AG08396 (cell line): ENCODE results near the gene ZFYVE28.

ENCODE experiments used
- DNase-seq: peaks from one replicate; pipeline ENCODE4 v3.0.0; 2012; ENCODE audit warnings: low spot score, mixed read lengths

The ZFYVE28 gene

GRCh38 chr4:2303121-2303685 is 115.2 kb downstream of the ZFYVE28 start:
- no peak for DNase-seq

DNA sequence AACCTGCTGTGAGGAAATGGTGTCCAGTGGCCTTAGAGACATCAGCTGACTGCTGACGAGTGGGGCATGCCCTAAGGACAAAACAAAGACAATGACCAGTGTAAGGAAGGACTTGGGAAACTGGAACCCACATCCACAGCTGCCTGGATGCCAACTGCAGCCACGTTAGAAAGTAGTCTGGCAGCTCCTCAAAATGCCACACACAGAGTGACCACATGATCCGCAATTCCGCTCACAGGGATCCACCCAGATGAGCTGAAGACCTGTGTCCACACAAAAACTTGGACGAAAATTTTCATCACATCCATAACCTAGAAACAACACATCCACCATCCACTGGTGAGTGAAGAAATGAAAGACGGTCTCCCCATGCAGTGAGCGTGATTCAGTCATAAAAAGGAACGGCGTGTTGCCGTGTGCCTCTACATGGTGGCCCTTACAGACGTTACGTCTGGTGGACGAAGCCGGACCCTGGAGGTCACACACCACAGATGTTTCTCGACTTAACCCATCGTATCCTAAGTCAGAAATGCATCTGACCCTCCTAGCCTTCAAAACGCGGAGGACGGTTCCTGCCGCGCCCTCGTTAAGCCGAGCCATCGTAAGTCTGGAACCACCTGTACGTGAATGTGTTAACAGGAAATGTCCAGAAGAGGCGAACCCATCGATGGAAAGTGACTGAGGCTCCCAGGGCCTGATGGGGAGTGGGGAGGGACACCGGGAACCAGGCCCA is 115.9 kb downstream of the ZFYVE28 start:
- DNase-seq, result no peak

DNA sequence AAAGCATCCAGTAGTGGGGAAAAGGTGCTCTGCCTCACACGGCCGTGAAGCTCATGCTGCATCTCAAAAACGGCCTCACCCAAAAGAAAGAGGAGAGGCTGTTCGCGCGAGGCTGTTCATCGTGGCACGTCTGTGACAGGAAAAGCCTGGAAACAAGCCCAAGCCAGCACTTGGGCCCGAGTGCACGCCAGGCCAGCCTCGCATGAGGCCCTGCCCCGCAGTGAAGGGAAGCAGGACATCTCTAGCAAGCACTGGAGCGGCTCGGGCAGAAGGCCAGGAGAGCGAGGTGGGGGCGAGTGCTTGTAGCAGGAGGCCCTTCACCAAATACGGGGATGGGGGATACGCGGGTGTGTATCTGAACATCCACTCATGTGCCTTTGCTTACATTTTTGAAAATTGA is 116.6 kb downstream of the ZFYVE28 start:
- no peak for DNase-seq

DNA sequence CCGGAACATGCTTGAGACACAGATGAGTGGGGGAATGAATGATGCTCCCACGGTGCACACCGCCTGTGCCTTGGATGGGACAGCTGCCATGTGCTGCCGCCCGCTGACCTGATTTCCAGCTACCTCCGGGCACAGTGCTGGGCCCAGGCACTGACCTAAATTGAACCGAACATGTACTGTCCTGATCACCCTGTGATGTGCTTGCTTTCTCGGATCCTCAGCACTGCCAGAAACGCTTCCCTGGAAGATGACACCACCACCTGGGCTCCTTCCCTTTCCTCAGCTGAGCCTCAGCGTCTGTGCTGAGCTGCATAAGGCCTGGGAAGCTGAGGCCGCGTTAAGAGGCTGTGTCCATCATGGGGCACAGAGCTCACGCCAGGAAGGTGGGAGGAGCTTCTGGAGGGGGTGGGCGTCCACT is 117.2 kb downstream of the ZFYVE28 start:
- DNase-seq, result no peak

- DNase-seq, result no peak
Observed at GRCh38 chr4:2300431-2301224, 117.8 kb downstream of the ZFYVE28 start.

DNA sequence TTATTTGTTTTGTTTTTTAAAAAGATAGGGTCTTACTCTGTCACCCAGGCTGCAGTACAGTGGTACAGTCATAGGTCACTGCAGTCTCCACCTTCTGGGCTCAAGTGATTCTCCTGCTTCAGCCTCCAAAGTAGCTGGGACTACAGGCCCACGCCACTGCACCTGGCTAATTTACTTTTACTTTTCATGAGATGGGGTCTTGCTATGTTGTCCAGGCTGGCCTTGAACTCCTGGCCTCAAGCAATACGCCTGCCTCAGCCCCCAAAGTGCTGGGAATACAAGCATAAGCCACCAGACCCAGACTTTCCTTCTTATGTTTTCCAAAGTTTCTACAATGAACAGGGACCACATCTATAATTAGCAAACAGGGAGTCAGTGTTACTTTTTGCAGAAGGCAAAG is 118.7 kb downstream of the ZFYVE28 start:
- no peak for DNase-seq

- no peak for DNase-seq
Observed at GRCh38 chr4:2298532-2298991, 119.9 kb downstream of the ZFYVE28 start.

- DNase-seq, result no peak
Observed at GRCh38 chr4:2297606-2298531, 120.6 kb downstream of the ZFYVE28 start.

GRCh38 chr4:2296631-2297601 is 121.5 kb downstream of the ZFYVE28 start:
- no peak for DNase-seq

DNA sequence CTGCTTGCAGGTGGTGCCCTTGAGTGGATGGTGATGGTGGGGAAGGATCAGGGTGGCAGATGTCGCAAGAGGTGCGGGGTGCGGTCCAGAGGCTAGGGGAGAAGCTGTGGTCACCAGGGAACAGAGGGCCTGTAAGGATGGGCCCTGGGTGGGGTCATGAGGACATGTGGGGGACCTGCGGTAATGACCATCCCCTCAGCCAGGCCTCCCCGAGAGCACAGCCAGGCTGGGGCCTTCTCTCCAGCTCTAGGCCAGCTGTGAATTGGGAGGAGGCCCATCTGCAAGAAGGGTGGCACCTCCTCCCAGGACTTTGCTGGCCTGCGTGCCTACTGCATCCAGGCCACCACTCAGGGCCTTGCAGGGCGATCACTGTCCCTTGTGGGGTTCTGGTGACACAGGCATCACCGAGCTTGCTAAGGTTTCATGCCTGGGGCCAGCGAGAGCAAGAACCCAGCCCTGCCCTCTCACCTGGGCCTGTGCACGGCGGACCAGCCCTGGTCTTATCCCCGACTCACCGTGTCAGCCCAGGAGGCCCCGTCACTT is 122.5 kb downstream of the ZFYVE28 start:
- no peak for DNase-seq

DNA sequence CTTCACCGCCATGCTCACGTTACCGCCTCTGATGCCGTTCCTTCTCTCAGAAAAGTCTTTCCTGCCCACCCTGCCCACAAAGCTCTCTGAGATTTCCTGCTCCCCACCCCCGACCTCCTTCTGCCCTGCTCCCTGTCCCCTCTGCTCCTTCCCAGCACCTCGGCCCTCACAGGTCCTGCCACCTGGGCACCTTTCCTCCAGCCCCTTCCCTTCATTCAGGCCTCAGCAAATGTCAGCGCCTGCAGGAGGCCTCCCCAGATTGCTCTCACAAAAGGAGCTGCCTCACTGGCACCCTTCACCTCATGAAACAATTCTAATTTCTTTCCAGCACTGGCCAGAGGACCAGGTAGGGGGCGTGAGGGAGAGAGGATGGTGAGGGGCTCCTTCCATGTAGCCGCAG is 122.9 kb downstream of the ZFYVE28 start:
- no peak for DNase-seq

GRCh38 chr4:2292646-2293108 is 125.8 kb downstream of the ZFYVE28 start:
- DNase-seq, result peak; percentile 78

DNA sequence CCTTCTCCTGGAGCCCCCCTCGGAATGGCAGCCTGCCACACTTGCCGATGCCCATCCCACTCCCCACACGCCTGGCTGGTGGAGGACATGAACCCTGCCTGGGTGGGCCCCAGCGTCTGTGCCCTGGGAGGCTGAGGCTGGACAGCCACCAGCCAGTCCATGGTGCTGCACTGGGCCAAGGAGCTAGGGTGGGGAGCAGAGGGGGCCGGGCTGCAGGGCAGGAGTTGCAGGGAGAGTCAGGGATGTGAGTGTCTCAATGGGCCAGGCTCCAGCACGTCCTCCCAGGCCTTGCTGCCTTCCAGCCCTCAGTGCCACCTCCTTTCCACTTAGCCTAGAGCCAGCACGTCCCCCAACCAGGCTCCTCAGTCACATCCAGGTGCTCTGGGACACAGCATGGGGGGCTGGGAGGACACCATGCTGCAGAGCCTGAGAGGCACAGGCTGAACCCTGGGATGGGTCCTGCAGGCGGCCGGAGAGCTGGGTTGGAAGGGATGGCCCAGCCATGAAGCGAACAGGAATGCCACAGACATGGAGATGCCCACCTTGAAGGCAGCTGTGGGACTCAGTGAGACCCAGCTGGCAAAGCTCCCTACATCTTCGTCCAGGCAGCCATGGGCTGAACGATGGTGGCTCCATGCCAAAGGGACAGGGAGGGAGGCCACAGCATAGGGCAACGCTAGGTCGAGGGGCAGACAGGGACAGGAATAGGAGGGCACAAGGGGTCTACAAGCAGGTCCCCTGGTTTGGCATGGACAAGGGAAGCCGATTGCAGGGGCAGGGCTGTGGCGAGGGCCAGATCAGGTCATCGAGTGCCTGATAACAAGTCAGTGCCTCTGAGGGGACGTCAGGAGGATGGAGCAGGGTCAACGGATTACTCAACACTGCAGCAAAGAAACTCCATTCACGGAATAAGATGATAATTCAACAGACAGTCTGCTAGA is 126.5 kb downstream of the ZFYVE28 start:
- DNase-seq, result no peak

- DNase-seq, result no peak
Observed at GRCh38 chr4:2290974-2291704, 127.3 kb downstream of the ZFYVE28 start.

GRCh38 chr4:2290488-2290887 is 128.0 kb downstream of the ZFYVE28 start:
- no peak for DNase-seq

GRCh38 chr4:2289955-2290333 is 128.5 kb downstream of the ZFYVE28 start:
- DNase-seq, result no peak

DNA sequence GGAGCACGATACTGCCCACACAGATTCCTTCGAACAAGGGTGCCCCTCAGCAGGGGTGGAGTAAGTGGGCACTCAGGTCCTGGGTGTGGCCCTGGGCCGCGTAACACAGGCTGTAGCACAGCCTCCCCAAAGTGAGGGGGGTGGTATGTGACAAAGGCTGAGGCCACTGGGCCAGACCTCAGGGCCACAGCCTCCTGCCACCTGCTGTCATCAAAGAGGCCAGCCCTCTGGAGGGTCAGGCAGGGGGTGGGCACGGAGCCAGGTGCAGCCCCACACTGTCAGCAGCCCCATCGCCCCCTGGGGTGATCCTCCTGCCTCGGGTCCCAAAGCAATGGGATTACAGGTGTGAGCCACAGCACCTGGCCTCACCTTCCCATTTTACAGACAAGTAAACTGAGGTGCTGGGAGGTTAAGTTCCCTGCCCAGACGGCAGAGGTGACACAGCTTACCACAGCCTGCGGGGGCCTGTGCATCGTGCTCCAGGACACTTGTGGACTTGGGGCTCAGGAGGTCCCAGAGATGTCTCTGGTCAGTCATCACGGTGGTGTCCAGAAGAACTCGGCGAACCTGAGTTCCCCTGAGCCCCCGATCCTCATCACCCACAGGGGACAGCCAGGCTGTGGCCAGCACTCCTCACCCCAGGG is 129.0 kb downstream of the ZFYVE28 start:
- no peak for DNase-seq

- no peak for DNase-seq
Observed at GRCh38 chr4:2288051-2288541, 130.3 kb downstream of the ZFYVE28 start.
